ENCODE measurements around the gene PSMC1. TPM values are rescaled to one million over a fixed set of nuclear protein-coding genes. Genes with fewer than 3 reads are reported as not detected.
"Not testable (repeated sequence)": the region's sequence is repeated elsewhere in the genome, so short reads cannot be mapped to it uniquely, and the experiment has no call there.

The PSMC1 gene
- 10 to 100 TPM; 40.1 to 79.0 (median 54.4) TPM for total RNA-seq
- long read RNA-seq, full-length matches to known transcripts, result 21 of 25 reads
- long read RNA-seq, partial matches to known transcripts, result 3 of 25 reads
- long read RNA-seq, other reads (novel, unspliced or antisense), result 1 of 25 reads

DNA sequence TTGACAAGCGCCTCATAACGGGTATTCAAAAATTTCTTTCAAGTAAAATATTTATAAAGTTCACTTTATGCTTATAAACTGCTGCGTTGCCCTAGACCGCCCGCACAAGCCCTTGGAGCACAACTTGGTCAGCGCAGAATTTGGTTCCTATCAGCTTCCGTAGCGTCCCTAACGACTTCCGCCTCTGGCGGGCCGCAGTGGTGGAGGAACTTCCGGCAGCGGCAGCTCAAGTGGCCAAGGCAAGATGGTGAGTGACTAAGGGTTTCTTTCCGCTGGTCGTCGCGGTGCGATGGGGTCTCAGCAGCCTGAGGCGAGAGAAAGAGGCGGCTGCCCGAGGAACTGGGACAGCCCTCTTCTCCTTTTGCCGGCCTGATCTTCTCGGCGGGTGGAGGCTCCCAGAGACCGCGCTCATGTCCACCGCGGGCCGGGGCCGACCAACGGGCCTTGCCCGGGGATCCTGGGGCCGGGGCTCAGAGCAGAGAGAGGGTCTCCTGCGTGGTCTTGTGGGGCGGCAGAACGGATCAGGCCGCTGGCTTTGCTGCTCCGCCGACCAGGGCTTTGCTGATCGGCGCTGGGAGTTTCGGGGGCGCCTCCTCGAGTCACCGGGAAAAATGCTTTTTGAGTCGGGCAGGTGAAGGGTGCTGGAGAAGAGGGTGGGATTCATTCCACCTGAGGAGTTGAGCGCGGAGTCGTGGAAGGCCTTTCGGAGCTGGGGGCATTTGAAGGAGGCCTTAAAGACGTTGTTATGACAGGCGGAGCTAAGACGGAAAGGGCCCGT is at the start of gene PSMC1:
Gene PSMC1 (plus strand): TSS at position 200 of the 778 bp plus-strand sequence. CDS start 45 bp downstream, at position 245.
- WGBS (ENCODE audit: insufficient coverage, low coverage, low lambda C conversion rate, missing lambda C conversion rate), result under 1% methylated on average over 38 of the region's 55 CpGs
- peaks cover 0 to 11% (median 3%) of the 10 kb centered on the region in 4 donors for H3K4me1 ChIP-seq
- peak; percentile 99 to 100 (median 100) for ATAC-seq
- peak; percentile 88 to 94 (median 93) for DNase-seq
- intact Hi-C loops (cut with DNase I), result no loop called here
- no peaks in the 10 kb centered on the region for H3K9me3 ChIP-seq
- peak within 1 kb of the TSS; percentile 97 to 100 (median 100) for H3K4me3 ChIP-seq
- H3K36me3 ChIP-seq, result peaks cover 0 to 23% (median 10%) of the 10 kb centered on the region in 4 donors
- peak within 1 kb of the TSS; percentile 72 to 81 (median 78) for H3K27ac ChIP-seq
- H3K27me3 ChIP-seq, result no peaks in the 10 kb centered on the region
- TF ChIP-seq POLR2A (IDR thresholded peaks at IDR 0.05), result peak; percentile 55
- TF ChIP-seq, protein P1, sequence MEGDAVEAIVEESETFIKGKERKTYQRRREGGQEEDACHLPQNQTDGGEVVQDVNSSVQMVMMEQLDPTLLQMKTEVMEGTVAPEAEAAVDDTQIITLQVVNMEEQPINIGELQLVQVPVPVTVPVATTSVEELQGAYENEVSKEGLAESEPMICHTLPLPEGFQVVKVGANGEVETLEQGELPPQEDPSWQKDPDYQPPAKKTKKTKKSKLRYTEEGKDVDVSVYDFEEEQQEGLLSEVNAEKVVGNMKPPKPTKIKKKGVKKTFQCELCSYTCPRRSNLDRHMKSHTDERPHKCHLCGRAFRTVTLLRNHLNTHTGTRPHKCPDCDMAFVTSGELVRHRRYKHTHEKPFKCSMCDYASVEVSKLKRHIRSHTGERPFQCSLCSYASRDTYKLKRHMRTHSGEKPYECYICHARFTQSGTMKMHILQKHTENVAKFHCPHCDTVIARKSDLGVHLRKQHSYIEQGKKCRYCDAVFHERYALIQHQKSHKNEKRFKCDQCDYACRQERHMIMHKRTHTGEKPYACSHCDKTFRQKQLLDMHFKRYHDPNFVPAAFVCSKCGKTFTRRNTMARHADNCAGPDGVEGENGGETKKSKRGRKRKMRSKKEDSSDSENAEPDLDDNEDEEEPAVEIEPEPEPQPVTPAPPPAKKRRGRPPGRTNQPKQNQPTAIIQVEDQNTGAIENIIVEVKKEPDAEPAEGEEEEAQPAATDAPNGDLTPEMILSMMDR (IDR thresholded peaks at IDR 0.05), result no peak

- no peak for ATAC-seq
- intact Hi-C loops (cut with DNase I), result no loop called here
- no peak overlapping the region for H3K4me3 ChIP-seq
- H3K27me3 ChIP-seq, result no peaks in the 10 kb centered on the region
- no peaks in the 10 kb centered on the region for H3K4me1 ChIP-seq
- TF ChIP-seq, protein P1 (IDR thresholded peaks at IDR 0.05), result no peak
- no peak for TF ChIP-seq POLR2A (IDR thresholded peaks at IDR 0.05)
- WGBS (ENCODE audit: insufficient coverage, low coverage, low lambda C conversion rate, missing lambda C conversion rate), result 65% methylated on average over 2 of the region's 7 CpGs
- DNase-seq, result no peak
- no peak overlapping the region for H3K27ac ChIP-seq
- H3K9me3 ChIP-seq, result no peaks in the 10 kb centered on the region
- H3K36me3 ChIP-seq, result no peaks in the 10 kb centered on the region
These were observed 43.1 kb upstream of the PSMC1 start for GRCh38 chr14:90213099-90213748.

GRCh38 chr14:90228478-90228877 is 27.9 kb upstream of the PSMC1 start:
- Histone ChIP-seq H3K36me3 (no peaks in the 10 kb centered on the region), H3K27me3 (no peaks in the 10 kb centered on the region), H3K27ac (no peak overlapping the region), H3K9me3 (no peaks in the 10 kb centered on the region), H3K4me3 (no peak overlapping the region), H3K4me1 (no peaks in the 10 kb centered on the region)
- DNase-seq (no peak), ATAC-seq (no peak)
- 80% methylated on average over 1 of the region's 4 CpGs for WGBS (ENCODE audit: insufficient coverage, low coverage, low lambda C conversion rate, missing lambda C conversion rate)
- TF ChIP-seq POLR2A (IDR thresholded peaks at IDR 0.05), result no peak
- TF ChIP-seq, protein P1 (IDR thresholded peaks at IDR 0.05), result no peak
- intact Hi-C loops (cut with DNase I), result no loop called here

DNA sequence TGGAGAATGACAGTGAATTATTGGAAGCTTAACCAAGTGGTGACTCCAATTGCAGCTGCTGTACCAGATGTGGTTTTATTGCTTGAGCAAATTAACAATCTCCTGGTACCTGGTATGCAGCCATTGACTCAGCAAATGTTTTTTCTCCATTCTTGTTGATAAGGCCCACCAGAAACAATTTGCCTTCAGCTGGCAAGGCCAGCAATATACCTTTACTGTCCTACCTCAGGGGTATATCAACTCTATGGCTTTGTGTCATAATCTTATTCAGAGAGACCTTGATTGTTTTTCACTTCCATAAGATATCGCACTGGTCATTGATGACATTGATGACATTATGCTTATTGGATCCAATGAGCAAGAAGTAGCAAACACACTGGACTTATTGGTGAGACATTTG is 26.4 kb upstream of the PSMC1 start:
- not testable (repeated sequence) for ATAC-seq, H3K36me3 ChIP-seq, H3K4me3 ChIP-seq, H3K4me1 ChIP-seq, H3K27ac ChIP-seq, H3K9me3 ChIP-seq, H3K27me3 ChIP-seq, DNase-seq
- intact Hi-C loops (cut with DNase I), result loop anchor here (5.0 to 10.0 kb wide), 2 partner anchors 255 to 258 kb away; no protein-coding TSS in a partner anchor
- WGBS (ENCODE audit: insufficient coverage, low coverage, low lambda C conversion rate, missing lambda C conversion rate), result 100% methylated on average over 1 of the region's 1 CpG

Measured in right lobe of liver (tissue), 6 donors.